Astrocyte of the cerebellum (primary cell): ENCODE results near the gene ERCC5.

Experiments used
- DNase-seq: peaks from one replicate; pipeline ENCODE4 v3.0.0-alpha.2; 2011; ENCODE audit warnings: low read depth
- H3K4me3 ChIP-seq: 2 replicates; pipeline ENCODE4 v1.5.1; 2011; ENCODE audit warnings: mild to moderate bottlenecking, low read depth, low read length, moderate library complexity
- in situ Hi-C: cut with HindIII; loops from 2 replicates; pipeline ENCODE4 v1.10.0; 2017; ENCODE audit warnings: low sequenced_read_pairs
- TF ChIP-seq, protein P1 (sequence below): IDR thresholded peaks from 2 replicates; pipeline ENCODE4 v1.5.1; 2012; ENCODE audit warnings: low read length, low read depth, moderate library complexity, mild to moderate bottlenecking; ENCODE audit errors: missing control alignments

ERCC5 gene

GRCh38 chr13:102868366-102868936, 22.6 kb downstream of the ERCC5 start:
- TF ChIP-seq, protein P1, sequence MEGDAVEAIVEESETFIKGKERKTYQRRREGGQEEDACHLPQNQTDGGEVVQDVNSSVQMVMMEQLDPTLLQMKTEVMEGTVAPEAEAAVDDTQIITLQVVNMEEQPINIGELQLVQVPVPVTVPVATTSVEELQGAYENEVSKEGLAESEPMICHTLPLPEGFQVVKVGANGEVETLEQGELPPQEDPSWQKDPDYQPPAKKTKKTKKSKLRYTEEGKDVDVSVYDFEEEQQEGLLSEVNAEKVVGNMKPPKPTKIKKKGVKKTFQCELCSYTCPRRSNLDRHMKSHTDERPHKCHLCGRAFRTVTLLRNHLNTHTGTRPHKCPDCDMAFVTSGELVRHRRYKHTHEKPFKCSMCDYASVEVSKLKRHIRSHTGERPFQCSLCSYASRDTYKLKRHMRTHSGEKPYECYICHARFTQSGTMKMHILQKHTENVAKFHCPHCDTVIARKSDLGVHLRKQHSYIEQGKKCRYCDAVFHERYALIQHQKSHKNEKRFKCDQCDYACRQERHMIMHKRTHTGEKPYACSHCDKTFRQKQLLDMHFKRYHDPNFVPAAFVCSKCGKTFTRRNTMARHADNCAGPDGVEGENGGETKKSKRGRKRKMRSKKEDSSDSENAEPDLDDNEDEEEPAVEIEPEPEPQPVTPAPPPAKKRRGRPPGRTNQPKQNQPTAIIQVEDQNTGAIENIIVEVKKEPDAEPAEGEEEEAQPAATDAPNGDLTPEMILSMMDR, result no peak
- in situ Hi-C loops, result no loop called here
- no peak for DNase-seq
- H3K4me3 ChIP-seq, result no peak overlapping the region

GRCh38 chr13:102869948-102870676, 24.3 kb downstream of the ERCC5 start:
- in situ Hi-C loops, result no loop called here
- TF ChIP-seq, protein P1, result no peak
- no peak for DNase-seq
- no peak overlapping the region for H3K4me3 ChIP-seq

DNA sequence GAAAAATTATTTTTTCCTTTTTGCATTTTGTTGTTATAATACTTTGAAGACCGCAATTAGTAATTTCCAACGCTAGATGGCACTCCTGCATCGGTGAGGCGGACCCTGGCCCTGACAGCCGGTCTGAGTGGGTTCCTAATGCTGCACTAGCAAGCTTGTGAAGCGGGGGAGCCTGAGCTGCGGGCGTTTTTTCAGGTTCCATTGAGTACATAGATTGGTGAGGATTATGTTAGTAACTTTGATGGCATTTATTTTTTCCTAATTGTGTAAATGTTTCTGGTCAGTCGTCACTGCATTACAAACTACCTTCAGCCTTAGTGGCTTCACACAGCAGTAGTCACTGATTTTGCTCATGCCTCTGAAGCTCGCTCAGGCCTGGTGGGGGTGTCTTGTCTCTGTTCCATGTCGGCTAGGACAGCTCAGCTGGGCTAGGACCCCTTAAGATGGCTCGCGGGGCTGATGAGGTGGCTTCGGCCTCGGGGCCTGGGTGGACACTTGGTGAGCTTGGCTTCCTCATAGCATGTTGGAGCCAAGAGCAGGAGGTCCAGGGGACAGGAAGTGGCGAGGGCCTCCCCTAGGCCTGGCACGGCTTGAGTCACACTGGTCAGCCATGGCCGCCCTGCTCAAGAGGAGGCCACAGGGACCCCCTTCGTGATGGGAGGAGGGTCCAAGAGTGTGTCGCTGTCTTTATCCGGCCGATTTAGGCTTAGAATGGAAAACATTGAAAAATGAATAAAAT, 25.0 kb downstream of the ERCC5 start:
- in situ Hi-C loops, result no loop called here
- no peak overlapping the region for H3K4me3 ChIP-seq
- DNase-seq, result peak; percentile 63
- TF ChIP-seq, protein P1, result peak; percentile 77

DNA sequence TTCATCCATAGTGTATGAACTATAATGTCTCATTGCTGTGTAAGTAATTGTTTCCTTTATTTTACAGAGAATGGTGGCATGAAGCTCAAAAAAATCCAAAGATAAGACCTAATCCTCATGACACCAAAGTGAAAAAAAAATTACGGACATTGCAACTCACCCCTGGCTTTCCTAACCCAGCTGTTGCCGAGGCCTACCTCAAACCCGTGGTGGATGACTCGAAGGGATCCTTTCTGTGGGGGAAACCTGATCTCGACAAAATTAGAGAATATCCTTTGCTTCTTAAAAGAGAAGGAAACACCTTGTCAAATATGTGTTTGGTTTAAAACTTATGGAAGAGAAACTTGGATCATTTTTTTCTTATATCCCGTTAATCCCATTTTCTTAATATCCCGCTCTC, 26.3 kb downstream of the ERCC5 start:
- no peak for DNase-seq
- in situ Hi-C loops, result no loop called here
- TF ChIP-seq, protein P1, result no peak

DNA sequence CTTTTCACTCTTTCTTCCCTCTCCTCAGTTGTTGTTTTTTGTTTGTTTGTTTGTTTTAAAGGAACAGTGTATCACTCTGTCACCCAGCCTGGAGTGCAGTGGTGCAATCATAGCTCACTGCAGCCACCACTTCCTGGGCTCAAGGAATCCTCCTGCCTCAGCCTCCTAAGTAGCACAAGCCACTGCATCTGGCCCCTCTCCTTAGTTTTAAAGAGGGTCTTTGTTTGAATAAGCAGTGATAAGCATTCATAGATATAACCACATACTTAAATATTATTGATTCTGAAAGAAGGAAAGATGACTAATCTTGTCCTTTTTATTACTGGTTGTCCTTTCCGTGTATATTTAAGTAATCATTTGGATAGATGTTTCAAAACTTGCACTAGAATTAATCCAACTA, 26.7 kb downstream of the ERCC5 start:
- DNase-seq, result no peak
- TF ChIP-seq, protein P1, result no peak
- in situ Hi-C loops, result no loop called here
- H3K4me3 ChIP-seq, result no peak overlapping the region

More for the DNA sequence above, 26.3 kb downstream of the ERCC5 start:
- H3K4me3 ChIP-seq, result no peak overlapping the region

- TF ChIP-seq, protein P1, result no peak
- in situ Hi-C loops, result no loop called here
- no peak overlapping the region for H3K4me3 ChIP-seq
- DNase-seq, result no peak
These were observed 27.8 kb downstream of the ERCC5 start for GRCh38 chr13:102873653-102874052.
